Activated CD8-positive, alpha-beta memory T cell treated with anti-CD3 and anti-CD28 coated beads, Interleukin-2, amount 50 U/mL, for 24 hours (primary cell): ENCODE measurements around the gene SMIM5.

Source experiments
- DNase-seq: peaks from one replicate; pipeline ENCODE4 v3.0.0-alpha.2; 2020; ENCODE audit errors: extremely low read depth

The SMIM5 gene

DNA sequence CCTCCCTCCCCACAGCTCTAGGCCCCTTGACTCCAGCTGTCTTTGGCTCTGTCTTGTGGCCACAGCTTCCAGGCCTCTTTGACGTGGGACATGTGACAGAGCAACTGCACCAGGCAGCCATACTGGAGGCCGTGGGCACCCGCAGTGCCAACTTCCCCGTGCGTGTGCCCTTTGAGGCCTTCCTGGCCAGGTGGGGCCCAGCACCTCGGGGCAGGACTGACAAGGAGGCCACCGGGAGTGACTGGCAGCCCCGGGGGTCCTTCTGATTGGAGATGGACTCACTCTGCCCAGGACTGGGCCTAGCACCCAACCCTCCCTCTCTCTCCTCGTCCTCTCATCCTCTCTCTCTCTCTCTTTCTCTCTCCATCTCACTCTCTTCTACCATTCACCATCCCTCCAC lies 30.1 kb upstream of the SMIM5 start:
- no peak for DNase-seq

GRCh38 chr17:75604034-75604695 lies 29.1 kb upstream of the SMIM5 start:
- DNase-seq = no peak

- DNase-seq = no peak
Observed at GRCh38 chr17:75605790-75606189, 27.4 kb upstream of the SMIM5 start.

DNA sequence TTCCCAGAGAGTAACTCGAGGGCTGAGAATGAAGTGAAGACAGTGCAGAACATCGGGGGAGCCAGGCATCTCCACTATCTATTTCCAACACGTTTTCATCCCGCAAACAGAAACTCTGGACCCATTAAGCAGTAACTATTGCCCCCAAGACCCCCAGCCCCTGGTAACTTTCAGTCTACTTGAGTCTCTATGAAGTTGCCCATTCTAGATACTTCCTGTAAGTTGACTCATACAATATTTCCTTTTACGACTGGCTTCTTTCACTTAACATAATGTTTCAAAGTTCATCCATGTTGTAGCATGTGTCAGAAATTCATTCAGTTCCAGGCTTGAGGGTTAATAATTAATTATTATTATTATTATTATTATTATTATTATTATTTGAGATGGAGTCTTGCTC lies 26.1 kb upstream of the SMIM5 start:
- DNase-seq = no peak

DNA sequence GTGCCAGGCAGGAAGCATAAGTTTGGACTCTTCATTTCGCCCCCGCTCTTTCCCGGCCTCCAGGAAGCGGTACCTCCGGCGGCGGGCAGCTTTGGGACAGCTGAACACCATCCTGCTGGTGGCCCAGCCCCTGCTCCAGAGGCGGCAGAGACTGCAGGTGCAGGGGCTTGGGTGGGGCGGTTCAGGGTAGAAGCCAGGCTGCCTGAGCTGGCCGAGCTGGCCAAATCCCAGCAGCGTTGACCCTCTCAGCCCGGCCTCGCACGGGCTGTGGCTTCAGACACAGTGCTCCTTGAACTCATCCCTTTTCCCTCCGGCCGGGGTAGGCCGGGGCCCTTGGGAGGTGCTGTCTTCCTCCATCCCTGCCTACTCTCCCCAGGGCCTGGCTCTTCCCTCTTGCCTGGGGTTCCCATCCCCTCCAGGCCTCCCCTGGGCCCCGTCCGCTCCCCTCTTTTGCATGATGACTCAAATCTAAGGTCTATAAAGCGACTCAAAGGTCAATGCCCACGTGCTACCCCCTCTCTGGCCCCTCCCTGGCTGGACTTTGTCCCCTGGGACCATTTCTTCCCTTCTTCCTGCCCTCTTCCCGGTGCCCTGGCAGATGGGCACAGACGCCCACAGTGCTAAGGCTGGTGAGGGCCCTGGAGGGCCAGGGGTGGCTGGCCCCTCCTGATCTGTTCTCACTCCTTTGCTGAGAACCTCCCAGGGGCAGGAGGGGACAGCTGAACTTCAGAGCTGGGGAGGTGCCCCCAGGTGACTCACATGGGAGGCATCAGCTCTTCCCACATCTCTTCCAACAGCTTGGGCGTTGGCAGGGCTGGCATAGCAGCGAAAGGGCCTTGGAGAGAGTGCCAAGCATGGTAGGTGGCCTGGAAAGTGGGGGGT lies 22.9 kb upstream of the SMIM5 start:
- no peak for DNase-seq

DNA sequence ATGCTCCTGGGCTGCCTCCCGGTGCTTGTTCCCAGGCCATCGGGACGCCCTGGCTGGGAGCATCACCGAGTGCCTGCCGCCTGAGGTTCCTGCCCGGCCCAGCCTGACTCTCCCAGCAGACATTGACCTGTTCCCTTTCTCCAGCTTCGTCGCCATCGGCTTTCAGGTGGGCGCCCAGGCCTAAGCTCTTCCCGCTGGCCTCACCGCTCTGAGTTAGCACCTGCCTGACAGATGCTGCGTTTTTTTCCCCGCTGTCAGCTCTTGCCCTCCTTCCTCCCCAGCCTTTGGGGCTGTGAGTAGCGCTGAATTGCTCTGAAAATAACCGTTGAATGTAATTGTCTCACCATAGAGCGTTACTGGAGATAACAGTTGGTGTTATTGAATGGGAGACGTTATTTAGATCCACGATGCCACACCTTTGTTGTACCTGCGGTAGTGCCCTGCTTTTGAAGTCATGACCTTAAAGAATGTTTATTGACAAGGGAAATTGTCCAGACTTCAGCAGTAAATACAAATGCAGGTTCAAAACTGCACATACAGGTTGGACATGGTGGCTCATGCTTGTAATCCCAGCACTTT lies 21.3 kb upstream of the SMIM5 start:
- no peak for DNase-seq

DNA sequence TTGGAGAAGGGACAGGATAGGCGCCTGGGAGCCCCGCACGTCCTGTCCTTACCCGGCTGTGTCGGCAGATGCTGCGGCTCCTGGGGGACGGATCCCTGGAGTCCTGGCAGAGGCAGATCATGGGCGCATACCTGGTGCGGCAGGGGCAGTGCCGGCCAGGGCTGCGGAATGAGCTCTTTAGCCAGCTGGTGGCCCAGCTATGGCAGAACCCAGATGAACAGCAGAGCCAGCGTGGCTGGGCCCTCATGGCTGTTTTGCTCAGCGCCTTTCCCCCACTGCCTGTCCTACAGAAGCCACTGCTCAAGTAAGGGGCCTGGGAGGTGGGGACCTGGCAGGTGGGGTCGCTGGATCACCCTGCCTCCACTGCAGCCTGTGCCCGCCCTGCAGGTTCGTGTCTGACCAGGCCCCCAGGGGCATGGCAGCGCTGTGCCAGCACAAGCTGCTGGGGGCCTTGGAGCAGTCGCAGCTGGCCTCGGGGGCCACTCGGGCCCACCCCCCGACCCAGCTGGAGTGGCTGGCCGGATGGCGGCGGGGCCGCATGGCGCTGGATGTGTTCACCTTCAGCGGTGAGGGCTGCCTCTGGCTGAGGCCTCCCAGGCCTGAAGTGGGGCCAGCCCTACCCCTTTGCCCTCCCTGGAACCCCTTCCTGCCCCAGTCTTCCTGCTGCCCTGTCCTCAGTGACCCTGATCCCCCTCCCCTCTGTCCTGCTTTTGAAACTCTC lies 20.2 kb upstream of the SMIM5 start:
- DNase-seq = no peak

GRCh38 chr17:75614006-75614405 lies 19.2 kb upstream of the SMIM5 start:
- DNase-seq = no peak

DNA sequence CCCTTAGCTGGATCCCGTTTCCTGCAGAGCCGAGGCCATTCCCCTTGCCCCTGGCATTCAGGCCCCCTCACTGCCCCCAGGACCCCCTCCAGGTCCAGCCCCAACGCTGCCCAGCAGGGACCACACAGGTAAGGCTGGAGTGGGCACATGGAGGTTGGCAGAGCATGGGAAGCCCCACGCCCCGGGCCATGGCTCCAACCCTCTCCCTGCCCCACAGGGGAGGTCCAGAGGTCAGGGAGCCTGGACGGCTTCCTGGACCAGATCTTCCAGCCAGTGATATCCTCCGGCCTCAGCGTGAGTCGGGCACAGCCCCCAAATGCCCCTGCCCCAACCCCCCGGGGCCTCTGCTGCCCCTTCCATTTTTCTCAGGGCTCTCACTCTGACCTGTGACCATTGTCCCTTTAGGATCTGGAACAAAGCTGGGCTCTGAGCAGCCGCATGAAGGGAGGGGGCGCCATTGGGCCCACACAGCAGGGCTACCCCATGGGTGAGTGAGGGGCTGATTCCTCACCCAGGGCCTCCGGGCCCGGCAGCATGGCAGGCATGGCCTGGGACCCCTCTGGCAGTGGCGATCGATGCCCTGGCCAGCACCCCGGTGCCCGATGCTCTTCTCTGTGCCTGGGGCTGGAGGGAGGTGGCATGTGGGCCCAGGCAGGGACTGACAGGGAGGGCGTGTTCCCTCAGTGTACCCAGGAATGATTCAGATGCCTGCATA lies 18.5 kb upstream of the SMIM5 start:
- no peak for DNase-seq

GRCh38 chr17:75615301-75615700 lies 17.9 kb upstream of the SMIM5 start:
- no peak for DNase-seq

DNA sequence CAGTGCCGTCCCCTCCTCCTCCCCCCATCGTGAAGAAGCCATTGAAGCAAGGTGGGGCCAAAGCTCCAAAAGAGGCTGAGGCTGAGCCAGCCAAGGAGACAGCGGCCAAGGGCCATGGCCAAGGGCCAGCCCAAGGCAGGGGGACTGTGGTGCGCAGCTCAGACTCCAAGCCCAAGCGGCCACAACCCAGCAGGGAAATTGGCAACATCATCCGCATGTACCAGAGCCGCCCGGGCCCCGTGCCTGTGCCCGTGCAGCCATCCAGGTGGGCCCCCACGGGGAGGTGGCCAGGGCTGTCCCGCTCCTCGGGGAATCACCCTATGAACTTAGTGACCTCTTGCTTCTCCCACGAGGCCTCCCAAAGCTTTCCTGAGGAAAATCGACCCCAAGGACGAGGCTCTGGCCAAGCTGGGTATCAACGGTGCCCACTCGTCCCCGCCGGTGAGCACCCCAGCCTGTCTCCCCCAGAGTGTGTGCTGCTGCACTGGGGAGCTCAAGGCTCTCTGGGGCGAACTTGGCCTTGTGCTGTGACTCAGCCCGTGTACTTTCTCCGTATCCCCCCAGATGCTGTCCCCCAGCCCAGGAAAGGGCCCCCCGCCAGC lies 16.6 kb upstream of the SMIM5 start:
- no peak for DNase-seq

GRCh38 chr17:75617218-75617617 lies 16.0 kb upstream of the SMIM5 start:
- no peak for DNase-seq

DNA sequence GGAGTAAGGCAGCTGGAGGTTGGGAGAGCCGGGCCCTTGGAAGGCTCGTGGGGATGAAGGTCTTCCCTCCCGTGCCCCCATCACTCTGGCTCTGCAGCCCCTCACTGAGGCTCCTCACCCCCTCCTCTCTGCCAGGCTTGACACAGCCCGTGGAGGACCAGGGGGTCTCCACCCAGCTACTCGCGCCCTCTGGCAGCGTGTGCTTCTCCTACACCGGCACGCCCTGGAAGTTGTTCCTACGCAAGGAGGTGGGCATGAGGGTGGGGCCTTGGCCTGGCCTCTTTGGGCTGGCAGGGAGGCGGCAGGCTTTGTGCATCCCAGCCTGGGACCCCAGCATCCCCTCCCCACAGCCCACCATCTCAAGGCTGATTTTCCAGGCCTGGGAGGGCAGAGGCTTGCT lies 15.6 kb upstream of the SMIM5 start:
- DNase-seq = no peak

DNA sequence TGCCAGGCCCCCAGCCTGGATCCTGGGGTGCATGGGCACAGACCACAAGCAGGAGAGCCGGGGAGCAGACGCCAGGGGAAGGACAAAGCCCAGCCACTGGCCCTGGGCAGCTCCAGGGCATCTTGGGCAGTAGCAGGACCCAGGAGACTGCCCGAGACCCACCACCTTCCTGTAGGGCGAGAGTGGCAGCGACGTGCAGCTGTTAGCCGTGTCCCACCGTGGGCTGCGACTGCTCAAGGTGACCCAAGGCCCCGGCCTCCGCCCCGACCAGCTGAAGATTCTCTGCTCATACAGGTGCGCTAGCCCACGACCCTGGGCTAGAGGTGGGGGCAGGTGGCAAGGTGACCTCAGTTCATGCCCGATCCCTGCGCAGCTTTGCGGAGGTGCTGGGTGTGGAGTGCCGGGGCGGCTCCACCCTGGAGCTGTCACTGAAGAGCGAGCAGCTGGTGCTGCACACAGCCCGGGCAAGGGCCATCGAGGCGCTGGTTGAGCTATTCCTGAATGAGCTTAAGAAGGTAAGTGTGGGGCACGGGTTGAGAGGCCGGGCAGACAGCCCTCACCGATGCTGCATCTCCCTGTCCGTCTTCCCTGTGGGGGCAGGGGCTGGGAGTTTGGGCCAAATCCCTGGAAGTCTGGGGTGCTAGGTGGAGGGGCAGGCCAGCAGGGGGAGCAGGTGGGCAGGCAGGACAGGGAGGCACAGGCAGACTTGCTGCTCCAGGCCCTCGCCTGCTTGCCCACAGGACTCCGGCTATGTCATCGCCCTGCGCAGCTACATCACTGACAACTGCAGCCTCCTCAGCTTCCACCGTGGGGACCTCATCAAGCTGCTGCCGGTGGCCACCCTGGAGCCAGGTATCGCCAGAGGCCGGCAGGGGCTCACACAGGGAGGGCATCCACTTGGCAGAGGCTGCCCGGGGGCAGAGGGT lies 13.5 kb upstream of the SMIM5 start:
- DNase-seq = no peak

DNA sequence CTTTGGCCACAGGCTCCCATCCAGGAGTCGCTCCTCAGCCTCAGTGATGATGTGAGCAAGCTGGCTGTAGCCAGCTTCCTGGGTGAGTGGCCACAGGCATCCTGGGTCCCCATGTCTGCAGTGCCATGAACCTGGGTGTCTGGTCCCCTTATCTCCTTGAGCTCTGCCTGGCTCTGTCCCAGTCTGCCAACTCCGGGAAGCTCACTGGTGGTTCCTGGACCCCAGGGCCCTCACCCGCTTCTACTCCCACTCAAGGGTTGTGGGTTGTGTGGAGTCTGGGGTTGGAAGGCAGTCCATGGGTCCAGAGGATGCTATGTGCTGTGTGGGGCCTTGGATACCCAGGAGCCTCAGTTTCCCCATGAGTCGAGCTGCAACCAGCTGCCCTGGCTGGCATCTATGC lies 11.7 kb upstream of the SMIM5 start:
- DNase-seq = no peak

DNA sequence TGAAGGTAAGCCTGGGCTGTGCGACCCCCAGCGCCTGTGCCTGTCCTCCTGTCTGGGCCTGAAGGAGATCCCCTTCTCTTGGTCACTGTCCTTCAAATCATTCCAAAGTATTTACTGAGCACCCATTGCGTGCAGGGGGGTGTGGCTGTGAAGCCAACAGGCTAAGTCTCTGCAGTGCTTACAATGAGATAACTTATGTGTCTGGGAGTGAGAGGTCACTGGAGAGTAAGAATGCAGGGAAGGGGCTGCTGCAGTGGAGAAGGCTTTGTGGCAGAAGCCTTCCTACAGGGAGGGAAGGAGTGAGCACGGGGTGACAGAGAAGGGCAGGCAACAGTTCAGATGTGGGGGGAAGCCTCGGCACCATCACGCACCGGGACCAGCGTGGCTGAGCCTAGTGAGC lies 11.2 kb upstream of the SMIM5 start:
- DNase-seq = no peak

- DNase-seq = no peak
Observed at GRCh38 chr17:75622771-75623273, 10.4 kb upstream of the SMIM5 start.

GRCh38 chr17:75623386-75623785 lies 9.8 kb upstream of the SMIM5 start:
- no peak for DNase-seq

DNA sequence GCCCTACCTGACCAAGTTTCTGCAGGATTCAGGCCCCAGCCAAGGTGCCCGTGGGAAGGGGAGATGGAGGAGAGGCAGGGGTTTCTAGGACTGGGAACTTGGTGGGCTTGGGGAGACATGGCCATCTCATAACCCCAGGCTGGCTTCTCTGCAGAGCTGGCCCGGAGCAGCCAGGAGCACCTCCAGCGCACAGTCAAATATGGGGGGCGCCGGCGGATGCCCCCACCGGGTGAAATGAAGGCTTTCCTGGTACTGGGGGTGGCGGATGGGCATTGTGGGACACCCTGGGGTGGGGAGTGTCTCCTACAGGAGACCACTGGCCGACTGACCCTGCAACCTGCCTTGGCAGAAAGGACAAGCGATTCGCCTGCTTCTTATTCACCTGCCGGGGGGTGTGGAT lies 9.2 kb upstream of the SMIM5 start:
- no peak for DNase-seq

- no peak for DNase-seq
Observed at GRCh38 chr17:75624714-75625345, 8.4 kb upstream of the SMIM5 start.
